DND-41 (cell line): ENCODE data around the gene PDXK.

Experiments
- EZH2 ChIP-seq: IDR thresholded peaks from 3 replicates; pipeline ENCODE4 v1.6.1; 2012; ENCODE audit warnings: borderline replicate concordance, low read depth, mild to moderate bottlenecking, moderate library complexity, low read length, inconsistent platforms; ENCODE audit not compliant: severe bottlenecking
- TF ChIP-seq, protein P1 (sequence below): IDR thresholded peaks from 2 replicates; pipeline ENCODE4 v1.5.1; 2012; ENCODE audit warnings: borderline replicate concordance, low read length, moderate library complexity, mild to moderate bottlenecking; ENCODE audit not compliant: poor library complexity, severe bottlenecking; ENCODE audit errors: extremely low read depth

DNA sequence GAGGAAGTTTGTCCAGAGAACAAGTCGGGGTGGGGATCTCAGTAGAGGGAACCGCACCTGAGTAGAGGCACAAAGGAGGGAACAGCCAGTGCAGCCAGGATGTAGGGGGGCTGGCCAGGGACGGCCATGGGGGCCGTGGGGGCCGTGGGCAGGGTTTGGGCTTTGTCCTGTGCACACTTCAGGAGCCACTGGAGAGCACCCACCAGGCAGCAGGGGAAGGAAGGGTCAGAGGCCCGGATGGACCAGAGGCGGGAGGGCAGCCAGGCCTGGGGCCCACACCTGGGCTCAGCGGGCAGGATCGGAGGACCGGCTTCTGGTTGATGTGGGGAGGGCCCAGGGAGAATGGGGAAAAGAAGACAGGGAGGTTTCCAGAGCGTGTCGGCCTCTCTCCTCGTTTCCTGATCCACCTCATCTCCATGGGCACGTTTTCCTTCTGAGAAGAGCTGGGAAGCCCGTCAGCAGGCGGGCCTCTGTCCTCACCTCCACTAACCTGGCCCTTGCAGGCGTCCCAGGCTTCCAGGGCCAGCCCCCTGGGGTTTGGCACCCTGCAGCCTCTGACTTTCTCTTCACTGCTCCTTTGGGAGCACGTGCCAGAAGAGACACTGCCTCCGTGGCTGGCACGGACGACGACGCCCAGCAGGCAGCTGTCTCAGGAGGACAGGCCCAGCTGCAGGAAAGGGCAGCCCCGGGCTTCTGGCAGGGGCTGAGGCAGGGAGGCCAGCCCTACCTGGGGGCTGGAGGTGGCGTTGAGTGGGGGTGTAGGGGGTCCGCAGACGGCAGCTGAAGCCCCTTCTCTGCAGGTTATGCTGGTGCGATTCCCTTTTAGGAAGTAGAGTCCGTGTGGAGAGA is 16.8 kb upstream of the PDXK start:
- TF ChIP-seq, protein P1, sequence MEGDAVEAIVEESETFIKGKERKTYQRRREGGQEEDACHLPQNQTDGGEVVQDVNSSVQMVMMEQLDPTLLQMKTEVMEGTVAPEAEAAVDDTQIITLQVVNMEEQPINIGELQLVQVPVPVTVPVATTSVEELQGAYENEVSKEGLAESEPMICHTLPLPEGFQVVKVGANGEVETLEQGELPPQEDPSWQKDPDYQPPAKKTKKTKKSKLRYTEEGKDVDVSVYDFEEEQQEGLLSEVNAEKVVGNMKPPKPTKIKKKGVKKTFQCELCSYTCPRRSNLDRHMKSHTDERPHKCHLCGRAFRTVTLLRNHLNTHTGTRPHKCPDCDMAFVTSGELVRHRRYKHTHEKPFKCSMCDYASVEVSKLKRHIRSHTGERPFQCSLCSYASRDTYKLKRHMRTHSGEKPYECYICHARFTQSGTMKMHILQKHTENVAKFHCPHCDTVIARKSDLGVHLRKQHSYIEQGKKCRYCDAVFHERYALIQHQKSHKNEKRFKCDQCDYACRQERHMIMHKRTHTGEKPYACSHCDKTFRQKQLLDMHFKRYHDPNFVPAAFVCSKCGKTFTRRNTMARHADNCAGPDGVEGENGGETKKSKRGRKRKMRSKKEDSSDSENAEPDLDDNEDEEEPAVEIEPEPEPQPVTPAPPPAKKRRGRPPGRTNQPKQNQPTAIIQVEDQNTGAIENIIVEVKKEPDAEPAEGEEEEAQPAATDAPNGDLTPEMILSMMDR: no peak
- TF ChIP-seq EZH2: no peak
